Mesendoderm (in vitro differentiated cells): ENCODE measurements around the gene TNFRSF8.

Source experiments
- DNase-seq: peaks from one replicate; pipeline ENCODE4 v3.0.0; 2013
- H2AK5ac ChIP-seq: 2 replicates; pipeline ENCODE4 v1.6.1; 2013; ENCODE audit warnings: low read length, inconsistent platforms
- H2BK120ac ChIP-seq: 2 replicates; pipeline ENCODE4 v1.6.1; 2013; ENCODE audit warnings: low read depth, mild to moderate bottlenecking, low read length, moderate library complexity, mixed read lengths
- H2BK15ac ChIP-seq: replicated peaks from 2 replicates; pipeline ENCODE4 v1.6.1; 2013; ENCODE audit warnings: low read depth, mild to moderate bottlenecking, moderate library complexity
- H2BK5ac ChIP-seq: 2 replicates; pipeline ENCODE4 v1.6.1; 2013; ENCODE audit warnings: low read length, inconsistent platforms
- H3K18ac ChIP-seq: 2 replicates; pipeline ENCODE4 v1.6.1; 2013; ENCODE audit warnings: mild to moderate bottlenecking, low read length, mixed read lengths
- H3K23ac ChIP-seq: one replicate; pipeline ENCODE4 v1.6.1; 2013; ENCODE audit warnings: low read length
- H3K27ac ChIP-seq: 2 replicates; pipeline ENCODE4 v1.5.1; 2013; ENCODE audit warnings: low read depth, mild to moderate bottlenecking, inconsistent platforms, low read length, moderate library complexity
- H3K27me3 ChIP-seq: 2 replicates; pipeline ENCODE4 v1.6.1; 2013; ENCODE audit warnings: low read length, control low read depth, mild to moderate bottlenecking, inconsistent platforms; ENCODE audit not compliant: insufficient read depth, poor library complexity
- H3K36me3 ChIP-seq: 2 replicates; pipeline ENCODE4 v1.6.1; 2013; ENCODE audit warnings: low read length, inconsistent platforms; ENCODE audit not compliant: control insufficient read depth, insufficient read depth
- H3K4ac ChIP-seq: one replicate; pipeline ENCODE4 v1.6.1; 2013; ENCODE audit warnings: low read depth, mild to moderate bottlenecking, low read length, moderate library complexity
- H3K4me1 ChIP-seq: 2 replicates; pipeline ENCODE4 v1.6.1; 2013; ENCODE audit warnings: low read depth, low read length, inconsistent platforms; ENCODE audit not compliant: control insufficient read depth
- H3K4me2 ChIP-seq: 2 replicates; pipeline ENCODE4 v1.6.1; 2013; ENCODE audit warnings: low read length
- H3K4me3 ChIP-seq: 2 replicates; pipeline ENCODE4 v1.5.1; 2013; ENCODE audit warnings: mild to moderate bottlenecking, low read length
- H3K56ac ChIP-seq: one replicate; pipeline ENCODE4 v1.6.1; 2013; ENCODE audit warnings: low read length
- H3K79me1 ChIP-seq: 2 replicates; pipeline ENCODE4 v1.6.1; 2013; ENCODE audit warnings: low read length, inconsistent platforms
- H3K79me2 ChIP-seq: 2 replicates; pipeline ENCODE4 v1.6.1; 2013; ENCODE audit warnings: mild to moderate bottlenecking, low read length; ENCODE audit not compliant: control insufficient read depth, insufficient read depth
- H3K9ac ChIP-seq: 2 replicates; pipeline ENCODE4 v1.6.1; 2013; ENCODE audit warnings: low read length, inconsistent platforms
- H4K5ac ChIP-seq: one replicate; pipeline ENCODE4 v1.6.1; 2013; ENCODE audit warnings: low read length
- H4K8ac ChIP-seq: one replicate; pipeline ENCODE4 v1.6.1; 2013; ENCODE audit warnings: low read depth, mild to moderate bottlenecking, control low read depth, low read length, moderate library complexity
- WGBS: extraction: QIAGEN DNeasy Blood & Tissue Kit; methylation state at CpG from one replicate; pipeline ENCODE4 v1.1.7; 2013; ENCODE audit warnings: low lambda C conversion rate, missing lambda C conversion rate; ENCODE audit not compliant: insufficient coverage; ENCODE audit errors: extremely low coverage; 5-methylcytosine and 5-hydroxymethylcytosine counted together

Gene TNFRSF8

DNA sequence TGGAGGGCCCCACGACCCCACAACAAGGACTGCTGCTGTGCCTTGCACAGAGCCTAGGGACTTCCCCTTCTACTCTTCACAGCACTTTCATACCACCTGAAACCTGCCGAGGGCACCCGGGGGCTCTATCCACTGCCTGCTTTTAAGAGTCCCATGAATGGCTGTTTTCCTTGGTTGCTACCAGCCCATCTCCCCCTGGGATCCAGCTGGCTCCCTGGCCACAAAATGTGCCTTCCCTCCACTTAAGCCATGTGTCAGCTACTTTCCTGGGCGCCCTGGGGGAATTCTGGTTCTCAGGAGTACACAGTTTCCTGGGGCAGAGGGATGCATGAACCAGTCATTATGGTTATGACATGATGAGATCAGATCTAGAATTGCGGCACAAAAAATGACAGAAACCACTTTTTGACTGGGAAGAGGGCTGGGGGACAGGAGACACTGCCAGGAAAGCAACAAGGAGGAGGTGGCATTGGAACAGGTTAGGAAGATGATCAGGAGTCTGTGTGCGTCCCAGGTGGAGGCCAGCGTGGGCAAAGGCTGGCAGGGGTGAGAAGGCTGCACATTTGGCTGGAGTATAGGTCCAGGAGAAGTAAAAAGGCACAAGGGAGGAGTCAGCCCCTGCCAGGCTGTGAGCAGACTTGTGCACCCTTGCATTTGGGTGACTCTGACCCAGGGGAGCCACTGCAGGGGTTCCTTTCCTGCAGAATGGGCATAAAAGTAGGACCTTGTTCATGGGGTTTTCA is 3.2 kb upstream of the TNFRSF8 start:
- Histone ChIP-seq H2AK5ac (no peak overlapping the region), H3K36me3 (peaks cover 1% of the 10 kb centered on the region), H3K9ac (no peak overlapping the region), H4K8ac (no peak overlapping the region), H3K27me3 (peaks cover 7% of the 10 kb centered on the region), H3K79me2 (no peaks in the 10 kb centered on the region), H4K5ac (no peak overlapping the region), H2BK5ac (no peak overlapping the region), H3K18ac (no peak overlapping the region), H3K56ac (no peak overlapping the region), H3K4me3 (no peak overlapping the region), H3K23ac (no peak overlapping the region), H3K4me2 (no peak overlapping the region), H3K4me1 (no peaks in the 10 kb centered on the region), H2BK120ac (no peak overlapping the region), H3K79me1 (no peaks in the 10 kb centered on the region), H3K27ac (no peak overlapping the region), H2BK15ac (no peak overlapping the region), H3K4ac (no peak overlapping the region)
- DNase-seq: no peak
- WGBS: no CpG with 5 or more reads among the region's 7 CpGs

- WGBS: no CpG with 5 or more reads among the region's 3 CpGs
- Histone ChIP-seq H4K8ac (no peak overlapping the region), H2BK5ac (no peak overlapping the region), H2AK5ac (no peak overlapping the region), H3K18ac (no peak overlapping the region), H3K79me2 (no peaks in the 10 kb centered on the region), H3K4me1 (no peaks in the 10 kb centered on the region), H3K79me1 (no peaks in the 10 kb centered on the region), H3K4me2 (no peak overlapping the region), H2BK15ac (no peak overlapping the region), H3K27ac (no peak overlapping the region), H2BK120ac (no peak overlapping the region), H4K5ac (no peak overlapping the region), H3K56ac (no peak overlapping the region), H3K27me3 (peaks cover 7% of the 10 kb centered on the region), H3K9ac (no peak overlapping the region), H3K23ac (no peak overlapping the region), H3K36me3 (peaks cover 1% of the 10 kb centered on the region), H3K4ac (no peak overlapping the region), H3K4me3 (no peak overlapping the region)
- no peak for DNase-seq
These were observed 2.6 kb upstream of the TNFRSF8 start for GRCh38 chr1:12060500-12060899.

GRCh38 chr1:12064073-12064969 is 1.2 kb downstream of the TNFRSF8 start:
- H2AK5ac ChIP-seq: no peak overlapping the region
- H3K4ac ChIP-seq: no peak overlapping the region
- no peak overlapping the region for H3K18ac ChIP-seq
- no peak overlapping the region for H4K8ac ChIP-seq
- H3K9ac ChIP-seq: peak overlapping the region; percentile 40
- H4K5ac ChIP-seq: no peak overlapping the region
- no peak overlapping the region for H3K4me3 ChIP-seq
- H2BK120ac ChIP-seq: no peak overlapping the region
- H2BK15ac ChIP-seq: no peak overlapping the region
- H2BK5ac ChIP-seq: no peak overlapping the region
- peak overlapping the region; percentile 66 for H3K23ac ChIP-seq
- H3K36me3 ChIP-seq: peaks cover 1% of the 10 kb centered on the region
- peaks cover 7% of the 10 kb centered on the region for H3K27me3 ChIP-seq
- no peak for DNase-seq
- peak overlapping the region; percentile 80 for H3K4me2 ChIP-seq
- H3K4me1 ChIP-seq: peaks cover 2% of the 10 kb centered on the region
- H3K27ac ChIP-seq: no peak overlapping the region
- no CpG with 5 or more reads among the region's 17 CpGs for WGBS
- H3K79me2 ChIP-seq: no peaks in the 10 kb centered on the region
- peak overlapping the region; percentile 78 for H3K56ac ChIP-seq
- no peaks in the 10 kb centered on the region for H3K79me1 ChIP-seq

GRCh38 chr1:12065872-12066271 is 2.8 kb downstream of the TNFRSF8 start:
- H3K4me1 ChIP-seq: peaks cover 2% of the 10 kb centered on the region
- DNase-seq: no peak

DNA sequence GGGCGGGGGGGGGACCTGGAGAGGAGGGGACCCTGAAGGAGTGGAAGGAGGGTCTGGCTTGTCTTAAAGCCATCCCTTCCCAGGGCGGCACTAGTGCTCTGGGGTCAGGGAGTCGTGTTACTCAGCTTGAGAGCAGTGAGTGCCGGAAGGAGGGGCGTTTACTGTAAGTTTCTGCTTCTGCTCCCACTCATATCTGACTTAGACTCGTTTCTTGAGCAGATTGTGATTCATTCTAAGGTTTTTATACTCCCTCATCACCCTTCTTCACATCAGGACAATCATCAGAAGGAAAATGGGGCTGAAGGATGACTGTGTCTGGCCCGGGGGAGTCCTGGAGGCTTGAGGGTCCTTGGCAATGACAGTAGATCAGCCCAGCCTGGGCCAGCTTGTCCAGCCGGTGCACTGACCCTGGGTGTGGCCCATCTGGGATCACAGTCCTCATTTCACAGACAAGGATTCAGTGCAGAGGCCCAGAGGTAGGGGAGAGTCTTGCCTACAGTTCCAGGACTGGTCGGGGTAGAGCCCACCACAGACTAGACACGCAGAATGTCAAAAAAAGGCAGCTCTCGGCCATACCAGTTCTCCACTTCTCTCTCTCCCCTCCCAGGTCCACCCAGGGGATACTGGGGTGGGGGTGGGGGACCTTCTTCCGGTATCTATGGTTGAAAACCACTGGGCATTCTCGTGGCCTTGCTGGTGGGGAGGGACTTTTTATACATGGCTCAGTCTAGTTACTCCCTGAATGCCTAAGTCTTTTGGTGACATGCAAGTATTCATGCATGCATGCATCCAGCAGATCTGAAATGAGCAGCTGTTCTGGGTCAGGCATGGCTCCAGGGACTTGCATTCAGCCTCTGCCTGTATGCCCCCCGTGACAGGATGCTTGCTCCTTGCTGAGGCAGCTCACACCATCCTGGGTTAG is 5.1 kb downstream of the TNFRSF8 start:
- H3K56ac ChIP-seq: peak overlapping the region; percentile 2
- H3K4me1 ChIP-seq: peaks cover 2% of the 10 kb centered on the region
- no peak overlapping the region for H4K8ac ChIP-seq
- no peak overlapping the region for H3K4ac ChIP-seq
- H3K4me2 ChIP-seq: no peak overlapping the region
- H2AK5ac ChIP-seq: no peak overlapping the region
- peaks cover 5% of the 10 kb centered on the region for H3K27me3 ChIP-seq
- WGBS: no CpG with 5 or more reads among the region's 14 CpGs
- no peak overlapping the region for H3K9ac ChIP-seq
- H2BK5ac ChIP-seq: peak overlapping the region; percentile 11
- no peak overlapping the region for H2BK120ac ChIP-seq
- peaks cover 1% of the 10 kb centered on the region for H3K36me3 ChIP-seq
- H3K18ac ChIP-seq: peak overlapping the region; percentile 13
- H4K5ac ChIP-seq: no peak overlapping the region
- H3K23ac ChIP-seq: no peak overlapping the region
- H3K4me3 ChIP-seq: no peak overlapping the region
- H3K79me1 ChIP-seq: no peaks in the 10 kb centered on the region
- H2BK15ac ChIP-seq: no peak overlapping the region
- H3K27ac ChIP-seq: peak overlapping the region; percentile 66
- H3K79me2 ChIP-seq: no peaks in the 10 kb centered on the region
- DNase-seq: peak; percentile 63

More at GRCh38 chr1:12065872-12066271, 2.8 kb downstream of the TNFRSF8 start:
- H3K9ac ChIP-seq: no peak overlapping the region
- no CpG with 5 or more reads among the region's 6 CpGs for WGBS
- no peak overlapping the region for H2BK120ac ChIP-seq
- H3K79me2 ChIP-seq: no peaks in the 10 kb centered on the region
- H3K36me3 ChIP-seq: peaks cover 1% of the 10 kb centered on the region
- H4K8ac ChIP-seq: no peak overlapping the region
- H3K4me2 ChIP-seq: no peak overlapping the region
- H2BK5ac ChIP-seq: no peak overlapping the region
- H4K5ac ChIP-seq: no peak overlapping the region
- H3K56ac ChIP-seq: no peak overlapping the region
- no peak overlapping the region for H3K23ac ChIP-seq
- H2BK15ac ChIP-seq: no peak overlapping the region
- no peak overlapping the region for H2AK5ac ChIP-seq
- no peak overlapping the region for H3K18ac ChIP-seq
- H3K27ac ChIP-seq: no peak overlapping the region
- H3K4me3 ChIP-seq: no peak overlapping the region
- H3K4ac ChIP-seq: no peak overlapping the region
- H3K27me3 ChIP-seq: peaks cover 7% of the 10 kb centered on the region
- H3K79me1 ChIP-seq: no peaks in the 10 kb centered on the region
